OCI-LY7 (cell line): Measurements from ENCODE around the gene ITIH3.

Experiments used
- CTCF ChIP-seq: fragments of 200-600 bp; sonication (generic); conservative IDR thresholded peaks from 2 replicates; pipeline ENCODE4 v1.5.1; 2014; ENCODE audit warnings: mild to moderate bottlenecking, antibody characterized with exemption, low read length, moderate library complexity, mixed read lengths
- EZH2phosphoT487 ChIP-seq: fragments of 200-600 bp; sonication (generic); IDR thresholded peaks from 2 replicates; pipeline ENCODE4 v1.6.1; 2018; ENCODE audit warnings: low read depth, borderline replicate concordance, mild to moderate bottlenecking, mixed run types, antibody characterized with exemption, low read length, moderate library complexity, mixed read lengths

GRCh38 chr3:52827441-52827840 is 32.8 kb downstream of the ITIH3 start:
- TF ChIP-seq CTCF, result no peak
- no peak for TF ChIP-seq EZH2phosphoT487
